SK-N-SH treated with all-trans-retinoic acid at 6 μM for 48 hours (cell line): ENCODE data around the gene MARCHF11.

Source experiments
- ATAC-seq: fragments of 200-7000 bp; cut with Tn5 transposase; 3 replicates; pipeline ENCODE4 v1.9.1; 2020; ENCODE audit warnings: mild to moderate bottlenecking, moderate library complexity
- ARNTL ChIP-seq: fragments of 450-650 bp; formaldehyde crosslinking; IDR thresholded peaks from 2 replicates; pipeline ENCODE4 v1.5.0; 2020; ENCODE audit warnings: low read depth, mild to moderate bottlenecking, moderate library complexity, borderline replicate concordance
- BACH2 ChIP-seq: fragments of 250-450 bp; sonication (Bioruptor Pico); IDR thresholded peaks from 2 replicates; pipeline ENCODE4 v1.9.0; 2021; ENCODE audit warnings: mild to moderate bottlenecking, borderline replicate concordance
- CSDC2 ChIP-seq: fragments of 250-450 bp; sonication (Bioruptor Pico); IDR thresholded peaks from 2 replicates; pipeline ENCODE4 v1.5.0; 2020; ENCODE audit warnings: mild to moderate bottlenecking, moderate library complexity
- ESRRG ChIP-seq: fragments of 250-450 bp; sonication (Bioruptor Pico); IDR thresholded peaks from 2 replicates; pipeline ENCODE4 v1.6.1; 2021; ENCODE audit warnings: mild to moderate bottlenecking
- GLIS3 ChIP-seq: fragments of 250-450 bp; sonication (Bioruptor Pico); IDR thresholded peaks from 2 replicates; pipeline ENCODE4 v1.5.0; 2020; ENCODE audit warnings: mild to moderate bottlenecking, moderate library complexity
- ISL1 ChIP-seq: fragments of 250-450 bp; sonication (Bioruptor Pico); IDR thresholded peaks from 2 replicates; pipeline ENCODE4 v2.1.2; 2022; ENCODE audit warnings: mild to moderate bottlenecking, moderate library complexity
- OSR1 ChIP-seq: fragments of 250-450 bp; sonication (Bioruptor Pico); IDR thresholded peaks from 2 replicates; pipeline ENCODE4 v1.8.0; 2022; ENCODE audit warnings: moderate library complexity, mild to moderate bottlenecking, inconsistent platforms
- PPARA ChIP-seq: fragments of 250-450 bp; sonication (Bioruptor Pico); IDR thresholded peaks from 2 replicates; pipeline ENCODE4 v1.5.0; 2020; ENCODE audit warnings: mild to moderate bottlenecking, borderline replicate concordance
- RARB ChIP-seq: fragments of 250-450 bp; sonication (Bioruptor Pico); IDR thresholded peaks from 2 replicates; pipeline ENCODE4 v1.8.0; 2021; ENCODE audit warnings: mild to moderate bottlenecking, moderate library complexity
- SNAI2 ChIP-seq: fragments of 250-450 bp; sonication (Bioruptor Pico); IDR thresholded peaks from 2 replicates; pipeline ENCODE4 v1.5.0; 2020; ENCODE audit warnings: mild to moderate bottlenecking, moderate library complexity
- TCF4 ChIP-seq: fragments of 250-450 bp; sonication (Bioruptor Pico); IDR thresholded peaks from 2 replicates; pipeline ENCODE4 v1.8.0; 2021; ENCODE audit warnings: mild to moderate bottlenecking, moderate library complexity, borderline replicate concordance
- TOX ChIP-seq: fragments of 250-450 bp; sonication (Bioruptor Pico); IDR thresholded peaks from 2 replicates; pipeline ENCODE4 v1.8.0; 2021; ENCODE audit warnings: mild to moderate bottlenecking, moderate library complexity, borderline replicate concordance
- ZC3H10 ChIP-seq: fragments of 250-450 bp; sonication (Bioruptor Pico); IDR thresholded peaks from 2 replicates; pipeline ENCODE4 v1.5.1; 2021; ENCODE audit warnings: mild to moderate bottlenecking, moderate library complexity
- ZFP3 ChIP-seq: fragments of 250-450 bp; sonication (Bioruptor Pico); IDR thresholded peaks from 2 replicates; pipeline ENCODE4 v1.5.0; 2020; ENCODE audit warnings: mild to moderate bottlenecking, moderate library complexity
- ZFP30 ChIP-seq: fragments of 450-650 bp; formaldehyde crosslinking; IDR thresholded peaks from 2 replicates; pipeline ENCODE4 v1.5.0; 2022; ENCODE audit warnings: mild to moderate bottlenecking, moderate library complexity
- ZNF565 ChIP-seq: fragments of 450-650 bp; formaldehyde crosslinking; conservative IDR thresholded peaks from 2 replicates; pipeline ENCODE4 v1.5.0; 2020; ENCODE audit warnings: low read depth, mild to moderate bottlenecking, moderate library complexity
- ZNF70 ChIP-seq: fragments of 450-650 bp; formaldehyde crosslinking; IDR thresholded peaks from 2 replicates; pipeline ENCODE4 v1.5.0; 2020; ENCODE audit warnings: mild to moderate bottlenecking, moderate library complexity
- ZNF8 ChIP-seq: fragments of 450-650 bp; formaldehyde crosslinking; IDR thresholded peaks from 2 replicates; pipeline ENCODE4 v1.5.0; 2020; ENCODE audit warnings: mild to moderate bottlenecking, moderate library complexity
- TF ChIP-seq, protein P1 (sequence below): fragments of 250-450 bp; sonication (Bioruptor Pico); IDR thresholded peaks from 2 replicates; pipeline ENCODE4 v1.5.1; 2020; ENCODE audit warnings: low read depth, mild to moderate bottlenecking, moderate library complexity
- TF ChIP-seq, protein P2 (sequence below): fragments of 250-450 bp; sonication (Bioruptor Pico); IDR thresholded peaks from 2 replicates; pipeline ENCODE4 v1.8.0; 2021; ENCODE audit warnings: low read depth, mild to moderate bottlenecking, moderate library complexity, borderline replicate concordance
- TF ChIP-seq, protein P3 (sequence below): fragments of 250-450 bp; sonication (Bioruptor Pico); IDR thresholded peaks from 2 replicates; pipeline ENCODE4 v1.8.0; 2020; ENCODE audit warnings: mild to moderate bottlenecking, moderate library complexity, borderline replicate concordance
- TF ChIP-seq, protein P4 (sequence below): fragments of 250-450 bp; sonication (Bioruptor Pico); IDR thresholded peaks from 2 replicates; pipeline ENCODE4 v1.5.1; 2021; ENCODE audit warnings: mild to moderate bottlenecking, moderate library complexity

MARCHF11 gene

DNA sequence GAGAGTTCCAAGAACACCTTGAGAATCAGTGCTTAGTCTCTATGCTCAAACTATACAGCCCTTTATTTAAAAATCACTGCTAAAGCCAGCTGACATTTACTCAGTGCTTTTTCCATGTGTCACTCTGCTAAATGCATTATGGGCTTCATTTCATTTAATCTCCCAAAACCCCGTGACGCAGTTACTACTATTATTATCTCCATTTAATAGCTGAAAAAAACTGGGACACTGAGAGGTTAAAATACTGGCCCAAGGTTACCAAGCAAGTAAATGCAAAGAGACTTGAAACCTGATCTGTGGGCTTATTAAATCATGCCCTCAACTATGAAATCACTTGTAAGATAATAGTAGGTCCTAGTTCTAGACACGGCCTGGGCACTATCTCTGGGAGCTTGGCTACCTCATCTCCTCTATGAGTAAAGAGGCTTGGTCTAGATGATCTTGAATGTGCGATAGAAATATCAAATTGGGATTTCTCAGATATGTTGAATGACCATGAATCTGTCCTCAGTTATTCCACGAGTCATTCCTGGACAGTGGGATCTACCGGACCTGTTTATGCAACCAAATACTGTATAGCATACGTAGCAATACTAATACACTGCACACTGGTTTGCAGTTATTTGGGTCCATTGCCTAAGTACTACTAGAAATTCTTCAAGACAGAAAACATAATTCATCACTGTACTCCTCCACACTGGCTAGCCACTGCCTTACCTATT, 32.3 kb downstream of the MARCHF11 start:
- ATAC-seq: no peak
- TF ChIP-seq PPARA (CRISPR knock-in tag): no peak
- TF ChIP-seq ISL1 (CRISPR knock-in tag): 0 out of 2 replicates have a peak, but pooled peaks have one; percentile 43
- TF ChIP-seq ZFP3 (CRISPR knock-in tag): 0 out of 2 replicates have a peak, but pooled peaks have one; percentile 30

DNA sequence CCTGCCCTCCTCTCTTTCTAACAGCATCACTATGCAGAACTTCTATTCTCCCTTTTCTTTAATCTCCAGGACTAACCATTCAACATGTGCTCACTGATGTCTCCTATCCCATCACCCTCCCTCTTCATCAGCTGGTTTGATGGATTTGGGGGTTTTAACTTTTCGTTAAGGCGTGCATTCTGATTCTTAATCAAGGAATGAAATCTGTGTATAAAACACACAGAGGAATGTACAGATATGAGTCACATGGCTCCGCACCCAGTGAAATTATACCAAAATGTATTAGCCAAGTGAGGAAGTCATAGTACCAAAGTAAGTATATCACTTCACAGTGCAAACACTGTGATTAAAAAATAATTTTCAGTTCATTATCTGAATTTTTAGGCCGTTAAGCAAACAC, 35.2 kb downstream of the MARCHF11 start:
- ATAC-seq: no peak
- TF ChIP-seq, protein P1, sequence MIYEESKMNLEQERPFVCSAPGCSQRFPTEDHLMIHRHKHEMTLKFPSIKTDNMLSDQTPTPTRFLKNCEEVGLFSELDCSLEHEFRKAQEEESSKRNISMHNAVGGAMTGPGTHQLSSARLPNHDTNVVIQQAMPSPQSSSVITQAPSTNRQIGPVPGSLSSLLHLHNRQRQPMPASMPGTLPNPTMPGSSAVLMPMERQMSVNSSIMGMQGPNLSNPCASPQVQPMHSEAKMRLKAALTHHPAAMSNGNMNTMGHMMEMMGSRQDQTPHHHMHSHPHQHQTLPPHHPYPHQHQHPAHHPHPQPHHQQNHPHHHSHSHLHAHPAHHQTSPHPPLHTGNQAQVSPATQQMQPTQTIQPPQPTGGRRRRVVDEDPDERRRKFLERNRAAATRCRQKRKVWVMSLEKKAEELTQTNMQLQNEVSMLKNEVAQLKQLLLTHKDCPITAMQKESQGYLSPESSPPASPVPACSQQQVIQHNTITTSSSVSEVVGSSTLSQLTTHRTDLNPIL: no peak
- TF ChIP-seq ZFP3 (CRISPR knock-in tag) (no peak), TCF4 (CRISPR knock-in tag) (no peak), ZFP30 (CRISPR knock-in tag) (no peak), PPARA (CRISPR knock-in tag) (no peak), ARNTL (no peak), ISL1 (CRISPR knock-in tag) (no peak), OSR1 (no peak), ZC3H10 (CRISPR knock-in tag) (no peak), GLIS3 (CRISPR knock-in tag) (no peak), ZNF565 (no peak), BACH2 (no peak), ESRRG (CRISPR knock-in tag) (no peak), TOX (CRISPR knock-in tag) (no peak), CSDC2 (CRISPR knock-in tag) (no peak), SNAI2 (CRISPR knock-in tag) (no peak), ZNF8 (CRISPR knock-in tag) (no peak)
- TF ChIP-seq, protein P2, sequence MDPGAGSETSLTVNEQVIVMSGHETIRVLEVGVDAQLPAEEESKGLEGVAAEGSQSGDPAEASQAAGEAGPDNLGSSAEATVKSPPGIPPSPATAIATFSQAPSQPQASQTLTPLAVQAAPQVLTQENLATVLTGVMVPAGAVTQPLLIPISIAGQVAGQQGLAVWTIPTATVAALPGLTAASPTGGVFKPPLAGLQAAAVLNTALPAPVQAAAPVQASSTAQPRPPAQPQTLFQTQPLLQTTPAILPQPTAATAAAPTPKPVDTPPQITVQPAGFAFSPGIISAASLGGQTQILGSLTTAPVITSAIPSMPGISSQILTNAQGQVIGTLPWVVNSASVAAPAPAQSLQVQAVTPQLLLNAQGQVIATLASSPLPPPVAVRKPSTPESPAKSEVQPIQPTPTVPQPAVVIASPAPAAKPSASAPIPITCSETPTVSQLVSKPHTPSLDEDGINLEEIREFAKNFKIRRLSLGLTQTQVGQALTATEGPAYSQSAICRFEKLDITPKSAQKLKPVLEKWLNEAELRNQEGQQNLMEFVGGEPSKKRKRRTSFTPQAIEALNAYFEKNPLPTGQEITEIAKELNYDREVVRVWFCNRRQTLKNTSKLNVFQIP: no peak
- TF ChIP-seq, protein P3, sequence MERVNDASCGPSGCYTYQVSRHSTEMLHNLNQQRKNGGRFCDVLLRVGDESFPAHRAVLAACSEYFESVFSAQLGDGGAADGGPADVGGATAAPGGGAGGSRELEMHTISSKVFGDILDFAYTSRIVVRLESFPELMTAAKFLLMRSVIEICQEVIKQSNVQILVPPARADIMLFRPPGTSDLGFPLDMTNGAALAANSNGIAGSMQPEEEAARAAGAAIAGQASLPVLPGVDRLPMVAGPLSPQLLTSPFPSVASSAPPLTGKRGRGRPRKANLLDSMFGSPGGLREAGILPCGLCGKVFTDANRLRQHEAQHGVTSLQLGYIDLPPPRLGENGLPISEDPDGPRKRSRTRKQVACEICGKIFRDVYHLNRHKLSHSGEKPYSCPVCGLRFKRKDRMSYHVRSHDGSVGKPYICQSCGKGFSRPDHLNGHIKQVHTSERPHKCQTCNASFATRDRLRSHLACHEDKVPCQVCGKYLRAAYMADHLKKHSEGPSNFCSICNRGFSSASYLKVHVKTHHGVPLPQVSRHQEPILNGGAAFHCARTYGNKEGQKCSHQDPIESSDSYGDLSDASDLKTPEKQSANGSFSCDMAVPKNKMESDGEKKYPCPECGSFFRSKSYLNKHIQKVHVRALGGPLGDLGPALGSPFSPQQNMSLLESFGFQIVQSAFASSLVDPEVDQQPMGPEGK (CRISPR knock-in tag): no peak
- TF ChIP-seq, all 23 proteins: peak for 0

DNA sequence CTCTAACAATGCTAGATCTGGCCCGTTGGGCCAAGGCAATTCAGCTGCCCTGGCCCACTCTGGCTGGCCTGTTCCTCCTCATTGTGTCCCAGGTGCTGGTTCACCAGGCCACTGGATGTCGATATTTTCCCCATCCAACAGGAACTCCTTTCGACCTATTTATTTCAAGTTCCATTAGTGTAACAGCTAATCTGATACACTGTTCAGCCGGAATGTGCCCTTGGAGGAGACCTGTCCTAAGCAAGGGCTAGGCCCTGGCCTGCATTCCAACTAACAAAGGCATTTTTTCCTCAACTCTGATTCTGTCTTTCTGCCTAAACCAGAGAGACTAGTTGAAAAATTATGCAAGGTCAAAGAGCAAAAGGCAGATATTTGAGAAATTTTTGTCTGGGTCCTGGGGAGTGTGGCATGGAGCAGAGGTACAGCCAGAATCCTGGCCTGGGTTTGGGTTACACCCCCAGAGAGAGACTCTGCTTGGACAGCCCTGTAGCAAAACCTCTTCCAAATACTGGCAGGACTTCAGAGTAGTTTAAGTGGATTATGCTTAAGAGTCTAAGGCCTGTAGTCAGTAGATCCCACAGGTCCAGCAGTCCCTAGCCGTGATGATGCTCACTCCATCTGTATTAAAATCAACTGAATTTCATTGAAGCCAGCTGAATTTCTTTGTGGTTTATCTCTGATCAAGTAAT, 36.1 kb downstream of the MARCHF11 start:
- ATAC-seq: no peak

DNA sequence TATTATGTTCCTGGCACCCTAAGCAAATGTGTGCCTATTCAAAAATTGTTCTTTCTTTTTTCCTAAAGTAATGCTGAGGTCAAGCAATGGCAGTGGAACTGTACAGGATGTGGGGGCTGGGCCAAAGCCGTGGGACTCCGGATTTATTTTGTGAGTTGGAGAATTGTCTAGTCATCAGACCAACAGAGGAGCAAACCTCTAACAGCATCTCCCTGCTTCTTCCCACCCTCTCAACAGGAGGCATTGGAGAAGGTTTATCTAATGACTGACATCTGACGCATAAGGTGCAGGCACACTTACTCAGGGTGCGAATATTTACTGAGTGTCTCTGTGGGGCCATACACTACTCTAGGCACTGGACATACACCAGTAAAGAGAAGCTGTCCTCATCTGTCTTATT, 38.6 kb downstream of the MARCHF11 start:
- no peak for TF ChIP-seq ZC3H10 (CRISPR knock-in tag)
- TF ChIP-seq ARNTL: no peak
- TF ChIP-seq ISL1 (CRISPR knock-in tag): no peak
- TF ChIP-seq GLIS3 (CRISPR knock-in tag): no peak
- TF ChIP-seq, protein P2: no peak
- TF ChIP-seq OSR1: no peak
- no peak for TF ChIP-seq TCF4 (CRISPR knock-in tag)
- TF ChIP-seq RARB (CRISPR knock-in tag): no peak
- no peak for TF ChIP-seq ESRRG (CRISPR knock-in tag)
- no peak for TF ChIP-seq CSDC2 (CRISPR knock-in tag)
- no peak for TF ChIP-seq BACH2
- no peak for TF ChIP-seq TOX (CRISPR knock-in tag)
- TF ChIP-seq ZNF70: no peak
- no peak for TF ChIP-seq SNAI2 (CRISPR knock-in tag)
- TF ChIP-seq ZFP3 (CRISPR knock-in tag): no peak
- no peak for TF ChIP-seq ZNF565
- TF ChIP-seq, protein P1: no peak
- TF ChIP-seq, protein P4, sequence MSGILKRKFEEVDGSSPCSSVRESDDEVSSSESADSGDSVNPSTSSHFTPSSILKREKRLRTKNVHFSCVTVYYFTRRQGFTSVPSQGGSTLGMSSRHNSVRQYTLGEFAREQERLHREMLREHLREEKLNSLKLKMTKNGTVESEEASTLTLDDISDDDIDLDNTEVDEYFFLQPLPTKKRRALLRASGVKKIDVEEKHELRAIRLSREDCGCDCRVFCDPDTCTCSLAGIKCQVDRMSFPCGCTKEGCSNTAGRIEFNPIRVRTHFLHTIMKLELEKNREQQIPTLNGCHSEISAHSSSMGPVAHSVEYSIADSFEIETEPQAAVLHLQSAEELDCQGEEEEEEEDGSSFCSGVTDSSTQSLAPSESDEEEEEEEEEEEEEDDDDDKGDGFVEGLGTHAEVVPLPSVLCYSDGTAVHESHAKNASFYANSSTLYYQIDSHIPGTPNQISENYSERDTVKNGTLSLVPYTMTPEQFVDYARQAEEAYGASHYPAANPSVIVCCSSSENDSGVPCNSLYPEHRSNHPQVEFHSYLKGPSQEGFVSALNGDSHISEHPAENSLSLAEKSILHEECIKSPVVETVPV (CRISPR knock-in tag): no peak
- ATAC-seq: no peak

More for the DNA sequence above, 36.1 kb downstream of the MARCHF11 start:
- TF ChIP-seq ZFP30 (CRISPR knock-in tag) (no peak), ZC3H10 (CRISPR knock-in tag) (no peak)
